ENCODE data around the gene GFER. TPM values are rescaled to one million over a fixed set of nuclear protein-coding genes. Genes with fewer than 3 reads are reported as not detected.
"Not testable (repeated sequence)": the region's sequence is repeated elsewhere in the genome, so short reads cannot be mapped to it uniquely, and the experiment has no call there.

GFER gene
- total and polyA plus RNA-seq, 4 donors = 7.4 to 63.5 (median 25.6) TPM

DNA sequence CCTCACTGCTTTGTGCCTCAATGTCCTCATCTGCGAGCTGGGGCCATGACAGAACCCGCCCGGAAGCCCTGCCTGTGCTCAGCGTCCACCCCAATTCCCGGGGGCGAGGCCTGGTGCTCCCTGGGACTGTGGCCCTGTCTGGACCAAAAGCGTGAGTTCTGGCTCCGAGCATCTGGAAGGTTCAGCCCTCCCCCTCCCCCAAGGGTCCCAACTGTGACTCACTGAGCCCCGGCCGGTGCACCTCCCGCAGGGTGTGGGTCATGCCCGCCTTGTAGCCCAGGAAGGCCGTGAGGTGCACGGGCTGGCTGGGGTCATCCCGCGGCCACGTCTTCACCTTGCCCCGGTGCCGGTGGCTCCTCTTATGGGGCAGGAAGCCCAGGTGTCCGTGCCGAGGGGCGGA lies 30.3 kb upstream of the GFER start:
- ATAC-seq (ENCODE audit: insufficient read depth, low FRiP score) = no peak
- Histone ChIP-seq H3K36me3 (ENCODE audit: control insufficient read depth in 4 of 4, insufficient read depth in 4 of 4, low read length in 4 of 4) (no peaks in the 10 kb centered on the region), H3K27ac (ENCODE audit: low read depth in 1 of 2, low read length in 1 of 2) (peak overlapping the region in 1 of 2 donors; percentile 96), H3K9ac (ENCODE audit: insufficient read depth in 1 of 2, low read length in 2 of 2) (no peak overlapping the region), H3K4me1 (ENCODE audit: control insufficient read depth in 5 of 5, insufficient read depth in 5 of 5, low read length in 5 of 5) (peaks cover 0 to under 1% (median 0%) of the 10 kb centered on the region in 5 donors), H3K9me3 (ENCODE audit: control insufficient read depth in 4 of 4, insufficient read depth in 3 of 4, low read length in 3 of 4) (no peaks in the 10 kb centered on the region), H3K4me3 (no peak overlapping the region), H3K27me3 (ENCODE audit: control insufficient read depth in 3 of 3, insufficient read depth in 3 of 3, low read length in 2 of 3) (peaks cover 0 to 2% (median 0%) of the 10 kb centered on the region in 3 donors)
- 88 to 93% methylated on average over 22 of the region's 22 CpGs for WGBS, 2 donors
- TF ChIP-seq, protein P1, sequence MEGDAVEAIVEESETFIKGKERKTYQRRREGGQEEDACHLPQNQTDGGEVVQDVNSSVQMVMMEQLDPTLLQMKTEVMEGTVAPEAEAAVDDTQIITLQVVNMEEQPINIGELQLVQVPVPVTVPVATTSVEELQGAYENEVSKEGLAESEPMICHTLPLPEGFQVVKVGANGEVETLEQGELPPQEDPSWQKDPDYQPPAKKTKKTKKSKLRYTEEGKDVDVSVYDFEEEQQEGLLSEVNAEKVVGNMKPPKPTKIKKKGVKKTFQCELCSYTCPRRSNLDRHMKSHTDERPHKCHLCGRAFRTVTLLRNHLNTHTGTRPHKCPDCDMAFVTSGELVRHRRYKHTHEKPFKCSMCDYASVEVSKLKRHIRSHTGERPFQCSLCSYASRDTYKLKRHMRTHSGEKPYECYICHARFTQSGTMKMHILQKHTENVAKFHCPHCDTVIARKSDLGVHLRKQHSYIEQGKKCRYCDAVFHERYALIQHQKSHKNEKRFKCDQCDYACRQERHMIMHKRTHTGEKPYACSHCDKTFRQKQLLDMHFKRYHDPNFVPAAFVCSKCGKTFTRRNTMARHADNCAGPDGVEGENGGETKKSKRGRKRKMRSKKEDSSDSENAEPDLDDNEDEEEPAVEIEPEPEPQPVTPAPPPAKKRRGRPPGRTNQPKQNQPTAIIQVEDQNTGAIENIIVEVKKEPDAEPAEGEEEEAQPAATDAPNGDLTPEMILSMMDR (IDR thresholded peaks at IDR 0.05; ENCODE audit: control extremely low read depth, extremely low read depth) = no peak
- no peak for DNase-seq

DNA sequence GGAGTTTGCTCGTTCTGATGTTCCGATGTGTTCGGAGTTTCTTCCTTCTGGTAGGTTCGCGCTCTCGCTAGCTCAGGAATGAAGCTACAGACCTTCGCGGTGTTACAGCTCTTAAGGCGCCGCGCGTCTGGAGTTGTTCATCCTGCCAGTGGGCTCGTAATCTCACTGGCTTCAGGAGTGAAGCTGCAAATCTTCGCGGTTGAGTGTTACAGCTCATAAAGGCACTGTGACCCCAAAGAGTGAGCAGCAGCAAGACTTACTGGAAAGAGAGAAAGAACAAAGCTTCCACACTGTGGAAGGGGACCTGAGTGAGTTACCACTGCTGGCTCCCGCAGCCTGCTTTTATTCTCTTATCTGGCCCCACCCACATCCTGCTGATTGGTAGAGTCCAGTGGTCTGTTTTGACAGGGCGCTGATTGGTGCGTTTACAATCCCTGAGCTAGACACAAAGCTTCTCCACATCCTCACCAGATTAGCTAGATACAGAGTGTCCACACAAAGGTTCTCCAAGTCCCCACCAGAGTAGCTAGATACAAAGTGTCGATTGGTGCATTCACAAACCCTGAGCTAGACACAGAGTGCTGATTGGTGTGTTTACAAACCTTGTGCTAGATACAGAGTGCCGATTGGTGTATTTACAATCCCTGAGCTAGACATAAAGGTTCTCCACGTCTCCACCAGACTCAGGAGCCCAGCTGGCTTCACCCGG lies 26.4 kb upstream of the GFER start:
- not testable (repeated sequence) for H3K27ac ChIP-seq (ENCODE audit: low read depth in 1 of 2, low read length in 1 of 2); ATAC-seq (ENCODE audit: insufficient read depth, low FRiP score); DNase-seq; H3K9ac ChIP-seq (ENCODE audit: insufficient read depth in 1 of 2, low read length in 2 of 2); H3K9me3 ChIP-seq (ENCODE audit: control insufficient read depth in 4 of 4, insufficient read depth in 3 of 4, low read length in 3 of 4); H3K4me3 ChIP-seq; H3K27me3 ChIP-seq (ENCODE audit: control insufficient read depth in 3 of 3, insufficient read depth in 3 of 3, low read length in 2 of 3)
- Histone ChIP-seq H3K36me3 (ENCODE audit: control insufficient read depth in 4 of 4, insufficient read depth in 4 of 4, low read length in 4 of 4) (peaks cover 0 to 12% (median 7%) of the 10 kb centered on the region in 4 donors), H3K4me1 (ENCODE audit: control insufficient read depth in 5 of 5, insufficient read depth in 5 of 5, low read length in 5 of 5) (peaks cover 0 to 15% (median 7%) of the 10 kb centered on the region in 5 donors)
- WGBS, 2 donors = 88 to 94% methylated on average over 20 to 21 of the region's 22 CpGs

DNA sequence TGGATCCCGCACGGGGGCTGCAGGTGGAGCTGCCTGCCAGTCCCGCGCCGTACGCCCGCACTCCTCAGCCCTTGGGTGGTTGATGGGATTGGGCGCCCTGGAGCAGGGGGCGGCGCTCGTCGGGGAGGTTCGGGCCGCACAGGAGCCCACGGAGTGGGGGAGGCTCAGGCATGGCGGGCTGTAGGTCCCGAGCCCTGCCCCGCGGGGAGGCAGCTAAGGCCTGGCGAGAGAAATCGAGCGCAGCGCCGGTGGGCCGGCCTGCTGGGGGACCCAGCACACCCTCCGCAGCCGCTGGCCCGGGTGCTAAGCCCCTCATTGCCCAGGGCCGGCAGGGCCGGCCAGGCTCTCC lies 25.9 kb upstream of the GFER start:
- 69 to 75% methylated on average over 24 to 30 of the region's 30 CpGs for WGBS, 2 donors
- H3K4me1 ChIP-seq (ENCODE audit: control insufficient read depth in 5 of 5, insufficient read depth in 5 of 5, low read length in 5 of 5) = peaks cover 0 to 20% (median 7%) of the 10 kb centered on the region in 5 donors

DNA sequence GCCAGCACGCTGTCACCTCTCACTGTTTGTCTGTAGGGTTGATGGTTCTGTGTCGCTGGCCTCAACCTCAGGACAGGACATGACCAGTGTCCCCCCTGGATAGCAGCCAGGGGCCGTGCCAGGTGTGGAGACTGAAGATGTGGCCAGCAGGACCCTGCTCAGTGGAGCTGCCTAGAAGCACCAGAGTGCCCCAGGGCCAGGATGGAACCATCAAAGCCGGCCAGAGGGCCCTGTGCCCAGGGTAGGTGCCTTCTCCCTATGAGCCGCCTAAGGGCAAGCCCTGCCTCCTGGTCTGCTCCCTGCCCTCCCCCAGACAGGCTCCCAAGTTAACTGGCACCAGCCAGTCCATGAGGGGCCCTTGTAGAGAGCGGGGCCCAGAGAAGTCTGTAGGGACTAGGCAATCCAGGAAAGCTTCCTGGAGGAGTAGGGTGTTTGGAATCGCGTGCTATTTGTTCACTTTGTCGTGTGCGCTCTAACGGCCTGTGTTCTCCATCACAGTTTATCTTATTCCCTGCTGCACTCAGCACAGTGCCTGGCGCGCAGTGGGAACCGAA lies 25.2 kb upstream of the GFER start:
- peaks cover 7 to 19% (median 11%) of the 10 kb centered on the region in 4 donors for H3K36me3 ChIP-seq (ENCODE audit: control insufficient read depth in 4 of 4, insufficient read depth in 4 of 4, low read length in 4 of 4)
- H3K27me3 ChIP-seq (ENCODE audit: control insufficient read depth in 3 of 3, insufficient read depth in 3 of 3, low read length in 2 of 3) = peaks cover 0 to 2% (median 0%) of the 10 kb centered on the region in 3 donors
- ATAC-seq (ENCODE audit: insufficient read depth, low FRiP score) (no peak), DNase-seq (no peak)
- TF ChIP-seq, protein P1 (IDR thresholded peaks at IDR 0.05; ENCODE audit: control extremely low read depth, extremely low read depth) = no peak
- 35 to 44% methylated on average over 14 of the region's 14 CpGs for WGBS, 2 donors
- no peak overlapping the region for H3K9ac ChIP-seq (ENCODE audit: insufficient read depth in 1 of 2, low read length in 2 of 2)
- no peaks in the 10 kb centered on the region for H3K9me3 ChIP-seq (ENCODE audit: control insufficient read depth in 4 of 4, insufficient read depth in 3 of 4, low read length in 3 of 4)
- H3K4me3 ChIP-seq = no peak overlapping the region
- H3K27ac ChIP-seq (ENCODE audit: low read depth in 1 of 2, low read length in 1 of 2) = peak overlapping the region; percentile 26 to 43
- peaks cover 5 to 26% (median 7%) of the 10 kb centered on the region in 5 donors for H3K4me1 ChIP-seq (ENCODE audit: control insufficient read depth in 5 of 5, insufficient read depth in 5 of 5, low read length in 5 of 5)

More for the DNA sequence above, 25.9 kb upstream of the GFER start:
- DNase-seq; H3K27ac ChIP-seq (ENCODE audit: low read depth in 1 of 2, low read length in 1 of 2); H3K9me3 ChIP-seq (ENCODE audit: control insufficient read depth in 4 of 4, insufficient read depth in 3 of 4, low read length in 3 of 4); H3K4me3 ChIP-seq; H3K9ac ChIP-seq (ENCODE audit: insufficient read depth in 1 of 2, low read length in 2 of 2); H3K27me3 ChIP-seq (ENCODE audit: control insufficient read depth in 3 of 3, insufficient read depth in 3 of 3, low read length in 2 of 3); ATAC-seq (ENCODE audit: insufficient read depth, low FRiP score): not testable (repeated sequence)
- H3K36me3 ChIP-seq (ENCODE audit: control insufficient read depth in 4 of 4, insufficient read depth in 4 of 4, low read length in 4 of 4) = peaks cover 4 to 16% (median 8%) of the 10 kb centered on the region in 4 donors
